NCI-H82 (cell line): ENCODE results near the gene HTR3D.
"Not testable (repeated sequence)": the region's sequence is repeated elsewhere in the genome, so short reads cannot be mapped to it uniquely, and the experiment has no call there.

Experiments used
- DNase-seq: peaks from one replicate; lab custom pipeline; 2025; lab: John Stamatoyannopoulos, UW

HTR3D gene

GRCh38 chr3:184068344-184068743 lies 36.8 kb downstream of the HTR3D start:
- no peak for DNase-seq

DNA sequence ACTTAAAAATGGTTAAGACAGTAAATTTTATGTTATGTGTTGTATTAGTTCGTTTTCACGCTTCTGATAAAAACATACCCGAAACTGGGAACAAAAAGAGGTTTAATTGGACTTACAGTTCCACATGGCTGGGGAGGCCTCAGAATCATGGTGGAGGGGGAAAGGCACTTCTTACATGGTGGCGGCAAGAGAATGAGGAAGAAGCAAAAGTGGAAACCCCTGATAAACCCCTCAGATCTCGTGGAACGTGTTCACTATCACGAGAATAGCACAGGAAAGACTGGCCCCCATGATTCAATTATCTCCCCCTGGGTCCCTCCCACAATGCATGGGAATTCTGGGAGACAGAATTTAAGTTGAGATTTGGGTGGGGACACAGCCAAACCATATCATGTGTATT lies 39.6 kb downstream of the HTR3D start:
- DNase-seq, result not testable (repeated sequence)

GRCh38 chr3:184073621-184074020 lies 42.1 kb downstream of the HTR3D start:
- DNase-seq, result no peak

GRCh38 chr3:184075901-184076300 lies 44.4 kb downstream of the HTR3D start:
- DNase-seq, result no peak

DNA sequence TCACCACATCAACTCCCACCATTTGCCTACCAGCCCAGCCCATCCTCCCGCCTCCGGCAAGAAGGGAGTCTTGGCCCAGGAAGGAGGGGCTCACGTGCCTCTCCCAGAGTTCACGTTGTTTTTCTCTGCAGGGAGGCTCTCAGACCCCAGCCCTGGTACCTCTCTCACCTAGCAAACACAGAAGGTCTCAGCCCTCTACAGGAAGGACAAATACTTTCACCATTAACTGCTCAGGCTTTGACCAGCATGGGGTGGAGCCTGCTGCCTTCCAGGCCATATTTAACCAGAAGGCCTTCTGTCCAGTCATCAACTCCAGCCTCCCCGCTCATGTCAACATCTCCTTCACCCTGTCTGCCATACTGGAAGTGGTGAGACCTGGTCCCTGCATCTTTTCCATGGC lies 46.3 kb downstream of the HTR3D start:
- no peak for DNase-seq

DNA sequence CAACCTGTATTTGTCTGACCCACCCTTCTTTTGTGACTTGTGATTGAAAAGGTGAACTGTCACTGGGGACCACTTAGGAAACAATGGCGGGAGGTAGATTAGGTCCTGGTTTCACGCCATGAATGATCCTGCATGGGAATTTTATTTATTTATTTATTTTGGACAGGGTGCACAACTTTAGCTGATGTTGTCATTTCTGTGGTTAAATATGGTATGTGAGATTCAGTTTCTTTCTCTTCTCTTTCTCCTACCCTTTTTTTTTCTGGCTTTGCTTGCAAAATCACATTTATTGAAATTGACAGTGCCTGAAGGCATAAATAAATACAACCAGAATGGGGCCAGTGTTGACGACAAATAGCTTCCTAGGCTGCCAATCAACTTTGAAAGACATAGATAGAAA lies 47.3 kb downstream of the HTR3D start:
- DNase-seq, result no peak

GRCh38 chr3:184081116-184081830 lies 49.7 kb downstream of the HTR3D start:
- no peak for DNase-seq

DNA sequence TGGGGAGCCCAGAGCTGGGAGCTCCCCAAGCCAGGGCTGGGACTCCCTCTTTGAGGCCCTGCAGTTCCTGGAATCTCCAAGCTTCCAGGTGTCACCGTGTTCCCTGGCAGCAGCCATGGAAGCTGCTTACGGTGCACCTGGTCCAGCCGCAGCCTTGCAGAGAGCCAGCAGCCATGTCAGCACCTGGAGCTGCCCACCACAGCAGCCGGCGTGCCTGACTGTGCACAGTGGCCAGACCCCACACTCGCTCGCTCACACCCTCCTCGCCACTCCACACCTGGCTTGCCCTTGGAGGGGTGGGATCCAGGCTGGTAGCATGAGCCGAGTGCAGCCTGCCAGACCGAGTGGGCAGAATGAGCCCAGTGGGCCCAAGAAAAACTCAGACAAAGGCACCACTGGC lies 50.5 kb downstream of the HTR3D start:
- no peak for DNase-seq

- DNase-seq, result no peak
Observed at GRCh38 chr3:184082465-184082864, 50.9 kb downstream of the HTR3D start.

- DNase-seq, result no peak
Observed at GRCh38 chr3:184085389-184085852, 53.9 kb downstream of the HTR3D start.
